Measurements from ENCODE around the gene MAP3K13. TPM values are rescaled to one million over a fixed set of nuclear protein-coding genes. Genes with fewer than 3 reads are reported as not detected.

MAP3K13 gene
- total RNA-seq, result 10 to 100 TPM; 17.9 to 22.2 TPM

DNA sequence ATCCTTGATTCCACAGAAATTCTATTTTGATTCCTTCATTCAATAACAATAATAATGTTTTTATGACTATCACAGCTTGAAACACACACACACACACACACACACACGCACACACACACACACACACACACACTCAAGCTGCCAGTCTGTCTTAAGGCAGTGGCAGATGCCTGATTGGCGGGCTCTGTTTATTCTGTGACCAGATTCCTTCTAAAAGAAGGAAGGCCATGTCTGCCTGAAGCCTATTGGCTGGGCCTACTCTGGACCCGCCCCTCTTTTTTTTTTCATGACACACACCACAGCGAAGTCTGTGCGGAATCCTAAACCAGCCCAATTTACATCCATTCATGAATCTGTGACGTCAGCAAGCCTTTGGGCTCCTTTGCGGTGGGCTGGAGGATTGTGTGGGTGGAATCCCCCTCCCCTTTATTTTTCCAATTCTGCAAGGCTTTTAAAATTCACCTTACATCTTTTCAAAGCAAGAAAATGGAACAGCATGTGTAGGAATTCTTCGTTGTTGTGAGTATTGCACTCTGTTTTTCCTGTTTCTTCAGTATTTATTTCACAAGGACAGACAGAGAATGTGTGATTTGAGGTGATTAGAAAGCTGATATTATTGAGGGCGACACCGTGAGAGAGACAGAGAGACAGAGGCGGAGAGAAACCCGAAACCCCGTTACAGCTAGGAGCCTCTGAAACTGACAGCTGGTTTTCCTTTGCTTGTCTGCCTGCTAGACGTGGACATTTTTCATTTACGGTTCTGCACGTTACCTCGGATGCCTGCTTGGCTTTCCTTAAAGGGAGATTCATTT is at the start of gene MAP3K13:
Gene MAP3K13, plus strand, starts transcription at position 287 of the 812 bp plus-strand sequence. CDS start 65,446 bp downstream, outside the sequence.
- H3K9me3 Mint-ChIP-seq, result no peaks in the 10 kb centered on the region
- H3K27ac Mint-ChIP-seq, result peak within 1 kb of the TSS; percentile 67
- H3K4me3 Mint-ChIP-seq, result peak within 1 kb of the TSS; percentile 85
- ATAC-seq (replicated peaks), result peak; percentile 99
- H3K36me3 Mint-ChIP-seq (ENCODE audit: low read depth), result no peaks in the 10 kb centered on the region
- peaks cover 4% of the 10 kb centered on the region for H3K4me1 Mint-ChIP-seq
- peaks cover 34% of the 10 kb centered on the region for H3K27me3 Mint-ChIP-seq

DNA sequence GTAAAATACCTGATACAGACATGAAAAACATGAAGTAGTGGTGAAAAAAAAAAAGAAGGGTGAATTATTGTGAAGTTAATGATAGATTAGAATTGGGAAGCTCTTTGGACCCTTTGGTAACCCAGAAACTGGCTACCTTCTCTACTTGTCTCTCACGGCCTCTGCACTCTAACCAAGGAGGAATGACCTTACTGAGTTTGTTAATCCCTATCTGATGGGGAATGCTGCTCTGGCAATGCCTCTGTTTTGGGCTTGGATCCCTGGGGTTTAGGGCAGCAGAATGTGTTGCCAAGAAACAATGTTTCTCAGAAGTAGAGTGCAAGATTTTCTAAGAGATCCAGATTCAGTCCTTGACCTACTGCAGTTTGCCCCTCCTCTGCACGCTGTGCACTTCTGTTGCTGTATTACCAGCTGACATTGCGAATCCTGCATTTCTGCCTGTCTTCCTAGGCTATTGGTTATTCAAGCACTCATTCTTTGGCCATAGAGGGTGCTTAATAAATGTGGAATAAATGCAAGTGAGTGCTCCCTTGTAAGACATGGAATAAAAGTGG is 49.2 kb upstream of the MAP3K13 start:
- Mint-ChIP-seq H3K9me3 (no peaks in the 10 kb centered on the region), H3K4me3 (no peak overlapping the region), H3K27me3 (no peaks in the 10 kb centered on the region), H3K36me3 (ENCODE audit: low read depth) (peaks cover 18% of the 10 kb centered on the region), H3K4me1 (no peaks in the 10 kb centered on the region), H3K27ac (no peak overlapping the region)
- ATAC-seq (replicated peaks), result no peak

DNA sequence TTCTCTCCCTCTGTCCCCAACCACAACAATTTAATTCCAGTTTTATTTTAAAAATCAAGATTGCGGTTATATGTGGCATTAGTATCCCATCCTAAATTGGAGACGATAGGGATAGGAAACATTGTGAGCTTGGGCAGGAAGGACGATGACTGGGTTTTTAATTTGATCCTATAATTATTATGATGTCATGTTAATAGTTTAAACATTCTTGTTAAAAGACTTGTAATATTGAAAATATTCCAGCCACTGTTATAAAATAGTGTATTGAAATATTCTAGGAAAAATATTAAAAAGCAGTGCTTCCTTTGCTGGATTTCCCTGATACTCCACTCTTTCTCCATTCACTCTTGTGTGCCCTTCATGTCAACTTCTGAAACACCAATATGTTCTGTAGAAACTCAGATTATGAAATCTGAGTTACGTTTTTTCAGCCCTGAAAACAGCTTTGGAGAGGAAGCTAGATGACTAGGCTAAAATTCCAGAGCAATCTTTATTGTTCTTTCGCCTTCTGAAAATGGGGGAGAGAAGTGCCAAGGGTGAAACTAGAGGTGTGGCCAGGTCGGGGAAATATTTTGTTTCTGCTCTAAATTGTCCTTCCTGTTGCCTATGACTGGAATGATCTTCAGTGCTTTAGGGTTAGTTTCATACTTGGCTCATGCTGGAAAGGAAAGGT is 46.1 kb upstream of the MAP3K13 start:
- H3K27me3 Mint-ChIP-seq, result no peaks in the 10 kb centered on the region
- H3K4me1 Mint-ChIP-seq, result no peaks in the 10 kb centered on the region
- H3K4me3 Mint-ChIP-seq, result no peak overlapping the region
- no peak overlapping the region for H3K27ac Mint-ChIP-seq
- no peak for ATAC-seq (replicated peaks)
- no peaks in the 10 kb centered on the region for H3K36me3 Mint-ChIP-seq (ENCODE audit: low read depth)
- no peaks in the 10 kb centered on the region for H3K9me3 Mint-ChIP-seq

DNA sequence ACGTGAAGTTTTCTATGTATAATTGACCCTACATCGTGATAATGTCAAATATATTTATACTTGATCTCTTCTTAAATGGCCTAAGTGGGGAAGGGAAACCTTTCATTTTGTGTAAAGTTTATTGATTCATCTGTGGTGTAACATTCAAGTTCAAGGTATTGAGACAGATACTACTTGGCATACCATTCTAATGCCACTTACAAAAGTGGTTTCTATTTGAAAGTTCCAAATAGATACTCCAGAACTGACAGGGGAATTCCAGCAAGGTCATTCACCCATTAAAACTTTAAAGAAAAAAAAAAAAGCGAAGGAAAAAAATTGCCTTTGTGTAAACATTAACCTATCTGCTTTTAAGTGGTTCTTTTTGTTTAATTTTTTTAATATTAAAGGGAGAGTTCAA is 45.3 kb upstream of the MAP3K13 start:
- no peaks in the 10 kb centered on the region for H3K4me1 Mint-ChIP-seq
- no peak overlapping the region for H3K27ac Mint-ChIP-seq
- no peaks in the 10 kb centered on the region for H3K9me3 Mint-ChIP-seq
- no peaks in the 10 kb centered on the region for H3K36me3 Mint-ChIP-seq (ENCODE audit: low read depth)
- H3K27me3 Mint-ChIP-seq, result no peaks in the 10 kb centered on the region
- H3K4me3 Mint-ChIP-seq, result no peak overlapping the region
- peak; percentile 42 for ATAC-seq (replicated peaks)

DNA sequence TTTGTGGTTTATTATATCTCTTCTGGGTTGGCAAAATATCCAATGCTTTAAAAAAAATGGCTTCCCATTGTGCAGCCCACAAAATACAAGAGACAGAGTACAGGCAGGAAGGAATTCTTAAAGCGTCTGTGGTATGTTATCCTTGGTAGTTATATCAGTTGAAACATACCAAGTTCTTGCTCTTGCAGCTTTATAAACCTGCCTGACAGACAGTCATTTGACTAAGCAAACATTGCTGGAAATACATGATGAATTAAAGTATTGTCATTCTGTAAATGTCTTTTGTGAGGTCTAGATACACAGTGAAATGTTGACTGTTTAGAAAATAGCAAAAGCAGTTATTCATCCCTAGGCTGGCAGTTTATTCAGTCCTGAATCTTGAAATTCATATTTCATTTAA is 44.8 kb upstream of the MAP3K13 start:
- no peaks in the 10 kb centered on the region for H3K9me3 Mint-ChIP-seq
- no peaks in the 10 kb centered on the region for H3K27me3 Mint-ChIP-seq
- H3K36me3 Mint-ChIP-seq (ENCODE audit: low read depth), result no peaks in the 10 kb centered on the region
- no peak overlapping the region for H3K4me3 Mint-ChIP-seq
- H3K4me1 Mint-ChIP-seq, result no peaks in the 10 kb centered on the region
- H3K27ac Mint-ChIP-seq, result no peak overlapping the region
- no peak for ATAC-seq (replicated peaks)

GRCh38 chr3:185319801-185320200 is 43.1 kb upstream of the MAP3K13 start:
- no peaks in the 10 kb centered on the region for H3K4me1 Mint-ChIP-seq
- no peak for ATAC-seq (replicated peaks)

GRCh38 chr3:185320949-185321348 is 42.0 kb upstream of the MAP3K13 start:
- H3K27me3 Mint-ChIP-seq, result peaks cover 2% of the 10 kb centered on the region
- no peaks in the 10 kb centered on the region for H3K36me3 Mint-ChIP-seq (ENCODE audit: low read depth)
- H3K4me3 Mint-ChIP-seq, result no peak overlapping the region

More at GRCh38 chr3:185319801-185320200, 43.1 kb upstream of the MAP3K13 start:
- H3K4me3 Mint-ChIP-seq, result no peak overlapping the region
- H3K36me3 Mint-ChIP-seq (ENCODE audit: low read depth), result no peaks in the 10 kb centered on the region
- no peaks in the 10 kb centered on the region for H3K27me3 Mint-ChIP-seq
- no peaks in the 10 kb centered on the region for H3K9me3 Mint-ChIP-seq
- no peak overlapping the region for H3K27ac Mint-ChIP-seq

DNA sequence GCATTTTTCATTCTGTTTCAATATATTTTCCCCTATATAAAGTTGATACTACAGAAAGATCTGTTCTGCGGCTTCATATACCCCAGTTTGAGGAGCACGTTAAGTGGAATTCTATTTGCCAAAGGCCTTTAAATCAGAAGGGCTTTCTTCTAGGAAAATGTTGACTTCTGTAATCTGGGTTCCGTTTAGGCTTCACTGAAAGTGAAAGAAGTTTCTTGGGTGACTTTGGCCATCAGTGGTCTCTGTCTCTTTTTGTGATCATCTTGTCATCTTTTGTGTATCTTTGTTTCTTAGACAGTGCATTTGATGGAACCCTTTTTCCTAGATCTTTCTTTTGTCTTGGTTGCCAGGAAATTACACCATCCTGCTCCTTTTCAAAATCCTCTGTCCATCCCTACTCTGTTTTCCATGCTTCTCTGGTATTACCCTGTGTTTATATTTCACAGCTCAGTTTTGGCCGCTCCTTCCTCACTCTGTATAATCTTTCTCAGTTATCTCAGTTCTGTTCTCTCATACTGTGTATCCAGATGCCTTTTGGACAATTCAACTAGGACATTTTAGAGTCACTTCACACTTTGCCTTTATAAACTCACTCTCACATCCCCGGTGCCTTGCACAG is 40.7 kb upstream of the MAP3K13 start:
- H3K36me3 Mint-ChIP-seq (ENCODE audit: low read depth), result no peaks in the 10 kb centered on the region
- H3K4me1 Mint-ChIP-seq, result no peaks in the 10 kb centered on the region
- H3K27me3 Mint-ChIP-seq, result peaks cover 3% of the 10 kb centered on the region

More at GRCh38 chr3:185320949-185321348, 42.0 kb upstream of the MAP3K13 start:
- no peak for ATAC-seq (replicated peaks)
- Mint-ChIP-seq H3K4me1 (no peaks in the 10 kb centered on the region), H3K9me3 (no peaks in the 10 kb centered on the region), H3K27ac (no peak overlapping the region)

DNA sequence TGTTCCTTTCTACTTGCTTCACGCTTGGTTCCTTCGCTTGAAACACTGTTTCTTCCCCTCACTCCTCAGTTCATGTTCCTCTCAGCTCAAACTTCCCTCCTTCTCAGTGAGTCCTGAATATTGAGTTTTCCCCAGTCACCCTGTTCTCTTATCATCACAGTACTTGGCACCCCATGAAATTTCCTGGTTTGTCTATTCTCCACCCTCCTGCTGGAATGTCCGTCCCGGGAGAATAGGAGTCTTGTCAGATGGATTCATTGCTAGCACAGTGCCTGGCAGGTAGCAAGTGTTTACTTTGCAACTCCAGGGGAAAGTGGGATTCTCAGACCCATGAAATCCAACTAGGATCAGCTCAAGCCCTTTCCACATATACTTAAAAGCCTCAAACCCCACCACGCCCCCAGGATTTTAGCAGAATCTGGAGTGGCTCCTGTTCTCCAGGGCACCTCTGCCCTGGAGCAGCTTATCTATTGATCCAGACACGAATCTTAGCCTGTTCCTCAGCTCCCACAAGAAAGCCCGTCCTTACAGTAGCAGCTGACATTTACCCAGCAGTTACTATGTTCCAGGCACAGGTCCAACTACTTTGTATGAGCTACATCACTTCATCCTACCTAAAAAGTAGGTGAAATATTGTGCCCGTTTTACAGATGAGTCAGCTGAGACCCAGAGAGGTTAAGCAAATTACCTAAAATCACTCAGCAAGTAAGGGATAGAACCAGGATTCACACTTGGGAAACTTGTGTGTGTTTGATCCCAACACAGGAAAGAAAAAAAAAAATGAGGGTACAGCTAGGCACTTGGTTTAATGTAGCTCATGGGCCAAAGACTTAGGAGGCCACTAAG is 36.8 kb upstream of the MAP3K13 start:
- Mint-ChIP-seq H3K9me3 (no peaks in the 10 kb centered on the region), H3K4me1 (no peaks in the 10 kb centered on the region), H3K4me3 (no peak overlapping the region), H3K36me3 (ENCODE audit: low read depth) (no peaks in the 10 kb centered on the region), H3K27ac (no peak overlapping the region), H3K27me3 (peaks cover 3% of the 10 kb centered on the region)
- no peak for ATAC-seq (replicated peaks)

More for the DNA sequence above, 40.7 kb upstream of the MAP3K13 start:
- no peak overlapping the region for H3K27ac Mint-ChIP-seq
- no peak overlapping the region for H3K4me3 Mint-ChIP-seq
- H3K9me3 Mint-ChIP-seq, result no peaks in the 10 kb centered on the region
- no peak for ATAC-seq (replicated peaks)

- Mint-ChIP-seq H3K27me3 (peaks cover 3% of the 10 kb centered on the region), H3K4me3 (no peak overlapping the region), H3K36me3 (ENCODE audit: low read depth) (no peaks in the 10 kb centered on the region), H3K27ac (no peak overlapping the region), H3K9me3 (no peaks in the 10 kb centered on the region), H3K4me1 (no peaks in the 10 kb centered on the region)
- ATAC-seq (replicated peaks), result no peak
Observed at GRCh38 chr3:185327062-185327461, 35.9 kb upstream of the MAP3K13 start.

GRCh38 chr3:185328324-185329004 is 34.5 kb upstream of the MAP3K13 start:
- Mint-ChIP-seq H3K27ac (no peak overlapping the region), H3K36me3 (ENCODE audit: low read depth) (no peaks in the 10 kb centered on the region), H3K4me1 (no peaks in the 10 kb centered on the region), H3K4me3 (no peak overlapping the region), H3K27me3 (peaks cover 3% of the 10 kb centered on the region), H3K9me3 (no peaks in the 10 kb centered on the region)
- no peak for ATAC-seq (replicated peaks)

- H3K4me3 Mint-ChIP-seq, result no peak overlapping the region
- peaks cover 3% of the 10 kb centered on the region for H3K27me3 Mint-ChIP-seq
- no peak for ATAC-seq (replicated peaks)
- H3K4me1 Mint-ChIP-seq, result no peaks in the 10 kb centered on the region
- no peaks in the 10 kb centered on the region for H3K9me3 Mint-ChIP-seq
- no peaks in the 10 kb centered on the region for H3K36me3 Mint-ChIP-seq (ENCODE audit: low read depth)
- no peak overlapping the region for H3K27ac Mint-ChIP-seq
Observed at GRCh38 chr3:185330238-185330637, 32.7 kb upstream of the MAP3K13 start.

GRCh38 chr3:185330644-185331043 is 32.3 kb upstream of the MAP3K13 start:
- H3K27me3 Mint-ChIP-seq, result peaks cover 3% of the 10 kb centered on the region
- no peak overlapping the region for H3K4me3 Mint-ChIP-seq
- H3K36me3 Mint-ChIP-seq (ENCODE audit: low read depth), result no peaks in the 10 kb centered on the region
- ATAC-seq (replicated peaks), result no peak
- no peaks in the 10 kb centered on the region for H3K4me1 Mint-ChIP-seq
- no peak overlapping the region for H3K27ac Mint-ChIP-seq
- H3K9me3 Mint-ChIP-seq, result no peaks in the 10 kb centered on the region

Data from activated T-helper 17 cell treated with anti-CD3 and anti-CD28 coated beads, Interleukin-2, amount 50 U/mL, for 72 hours (primary cell).